Activated naive CD4-positive, alpha-beta T cell treated with anti-CD3 and anti-CD28 coated beads for 36 hours (primary cell): ENCODE measurements around the gene SGO1. TPM values are rescaled to one million over a fixed set of nuclear protein-coding genes. Genes with fewer than 3 reads are reported as not detected.
A peak's percentile ranks its signal among the peaks of the same experiment; 100 is the strongest.

Experiments
- CTCF ChIA-PET: fragments of 350-600 bp; sonication (Branson Sonifier 250); formaldehyde crosslinking; loops from one replicate; lab custom pipeline; 2021; ENCODE audit warnings: antibody characterized with exemption; lab: Charles Lee
- DNase-seq: peaks from one replicate; pipeline ENCODE4 v3.0.0-alpha.2; 2020
- H3K27ac Mint-ChIP-seq: one replicate; pipeline ENCODE4 v1.8.0; 2021; ENCODE audit warnings: mild to moderate bottlenecking, mixed read lengths
- H3K27me3 Mint-ChIP-seq: one replicate; pipeline ENCODE4 v1.8.0; 2021; ENCODE audit warnings: low read depth, mixed read lengths
- H3K36me3 Mint-ChIP-seq: one replicate; pipeline ENCODE4 v1.8.0; 2021; ENCODE audit warnings: low read depth, mixed read lengths
- H3K4me1 Mint-ChIP-seq: one replicate; pipeline ENCODE4 v1.8.0; 2021; ENCODE audit warnings: low read depth, mixed read lengths
- H3K4me3 Mint-ChIP-seq: one replicate; pipeline ENCODE4 v1.8.0; 2021; ENCODE audit warnings: mild to moderate bottlenecking, moderate library complexity, mixed read lengths
- H3K9me3 Mint-ChIP-seq: one replicate; pipeline ENCODE4 v1.8.0; 2021; ENCODE audit warnings: mixed read lengths
- intact Hi-C: fragments of 100-400 bp; cut with micrococcal nuclease; formaldehyde crosslinking; loops from one replicate; pipeline ENCODE4 v1.15.1; 2023
- total RNA-seq, 2 experiments: library from RNA; stranded (reverse); gene quantifications; one replicate each; pipeline ENCODE4 v1.2.3, GENCODE V29; 2021

Gene SGO1
- total RNA-seq, 2 experiments from 2014 or later: 36.2 to 37.5 TPM

GRCh38 chr3:20197775-20198174, 11.8 kb upstream of the SGO1 start:
- peaks cover 4% of the 10 kb centered on the region for H3K4me1 Mint-ChIP-seq
- no peaks in the 10 kb centered on the region for H3K9me3 Mint-ChIP-seq
- no peak overlapping the region for H3K27ac Mint-ChIP-seq
- no peak for DNase-seq
- no peaks in the 10 kb centered on the region for H3K27me3 Mint-ChIP-seq
- CTCF ChIA-PET: interaction anchor here (0.6 kb wide), 1 partner anchor 159 kb away, joined by 3 read pairs; no protein-coding TSS in a partner anchor
- H3K36me3 Mint-ChIP-seq: no peaks in the 10 kb centered on the region
- no peak overlapping the region for H3K4me3 Mint-ChIP-seq
- intact Hi-C loops: no loop called here

DNA sequence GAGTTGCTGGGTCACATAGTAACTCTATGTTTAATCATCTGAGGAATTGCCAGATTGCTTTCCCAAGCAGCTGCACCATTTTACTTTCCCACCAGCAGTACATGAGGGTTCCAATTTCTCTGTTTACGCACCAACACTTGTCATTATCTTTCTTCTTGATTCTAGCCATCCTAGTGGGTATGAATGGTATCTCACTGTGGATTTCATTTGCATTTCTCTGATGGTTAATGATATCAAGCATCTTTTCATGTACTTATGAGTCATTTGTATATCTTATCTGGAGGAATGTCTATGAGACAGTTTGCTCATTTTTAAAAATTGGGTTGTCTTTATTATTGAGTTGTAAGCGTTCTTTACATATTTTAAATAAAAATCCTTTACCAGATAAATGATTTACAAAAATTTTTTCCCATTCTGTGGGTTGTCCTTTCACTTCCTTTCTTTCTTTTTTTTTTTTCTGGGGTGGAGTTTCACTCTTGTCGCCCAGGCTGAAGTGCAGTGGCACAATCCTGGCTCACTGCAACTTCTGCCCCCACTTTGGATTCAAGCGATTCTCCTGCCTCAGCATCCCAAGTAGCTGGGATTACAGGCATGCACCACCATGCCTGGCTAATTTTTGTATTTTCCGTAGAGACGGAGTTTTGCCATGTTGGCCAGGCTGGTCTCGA, 8.9 kb upstream of the SGO1 start:
- no peak for DNase-seq
- Mint-ChIP-seq H3K27me3 (no peaks in the 10 kb centered on the region), H3K4me3 (no peak overlapping the region), H3K4me1 (peaks cover 4% of the 10 kb centered on the region), H3K27ac (no peak overlapping the region), H3K36me3 (no peaks in the 10 kb centered on the region), H3K9me3 (no peaks in the 10 kb centered on the region)
- CTCF ChIA-PET: no interaction called here
- intact Hi-C loops: no loop called here

DNA sequence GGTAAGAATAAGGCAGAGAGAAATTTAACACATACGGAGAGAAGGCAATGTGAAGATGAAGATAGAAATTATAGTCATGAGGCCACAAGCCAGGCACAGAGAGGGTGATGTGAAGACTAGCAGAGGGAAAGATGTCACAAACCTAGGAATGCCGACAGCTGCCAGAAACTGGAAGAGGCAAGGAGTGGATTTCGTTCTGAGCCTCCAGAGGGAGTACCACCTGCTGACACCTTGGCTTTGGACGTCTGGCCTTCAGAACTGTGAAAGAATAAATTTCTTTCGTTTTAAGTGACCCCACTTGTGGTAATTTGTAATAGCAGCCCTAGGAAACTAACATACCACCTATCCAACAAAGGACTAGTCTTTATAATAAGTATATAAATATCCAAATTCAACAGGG, 5.0 kb upstream of the SGO1 start:
- Mint-ChIP-seq H3K9me3 (no peaks in the 10 kb centered on the region), H3K4me1 (no peaks in the 10 kb centered on the region), H3K36me3 (no peaks in the 10 kb centered on the region), H3K4me3 (no peak overlapping the region), H3K27me3 (no peaks in the 10 kb centered on the region), H3K27ac (no peak overlapping the region)
- intact Hi-C loops: no loop called here
- CTCF ChIA-PET: no interaction called here
- no peak for DNase-seq

DNA sequence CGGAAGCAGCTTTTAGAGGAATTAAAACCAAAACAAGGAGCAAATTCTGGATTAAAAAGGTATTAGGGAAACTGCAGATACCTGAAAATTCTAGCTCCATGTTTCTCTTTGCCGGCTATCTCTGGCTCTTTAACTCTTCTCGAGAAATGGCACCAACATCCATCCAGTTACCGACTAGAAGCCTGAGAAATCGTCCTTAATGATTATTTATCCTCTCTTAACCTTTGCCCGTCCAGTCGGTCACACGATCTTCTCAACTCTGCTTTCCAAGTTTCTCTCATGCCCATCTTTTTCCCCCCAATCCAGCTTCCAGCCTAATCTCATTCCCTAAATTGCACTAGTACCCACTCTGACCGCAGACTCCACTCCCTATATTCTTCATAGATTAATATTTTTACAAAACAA, 596 bp upstream of the SGO1 start:
- peaks cover 8% of the 10 kb centered on the region for H3K36me3 Mint-ChIP-seq
- peaks cover 2% of the 10 kb centered on the region for H3K4me1 Mint-ChIP-seq
- no peaks in the 10 kb centered on the region for H3K9me3 Mint-ChIP-seq
- H3K27me3 Mint-ChIP-seq: no peaks in the 10 kb centered on the region
- CTCF ChIA-PET: interaction anchor here (0.6 to 0.9 kb wide), 2 partner anchors 57 to 145 kb away, joined by 3 read pairs; no protein-coding TSS in a partner anchor
- no peak overlapping the region for H3K4me3 Mint-ChIP-seq
- intact Hi-C loops: loop anchor here (1.0 to 2.0 kb wide), 6 partner anchors 132 to 1630 kb away; partner anchors contain the start of gene RAB5A
- H3K27ac Mint-ChIP-seq: no peak overlapping the region
- no peak for DNase-seq

DNA sequence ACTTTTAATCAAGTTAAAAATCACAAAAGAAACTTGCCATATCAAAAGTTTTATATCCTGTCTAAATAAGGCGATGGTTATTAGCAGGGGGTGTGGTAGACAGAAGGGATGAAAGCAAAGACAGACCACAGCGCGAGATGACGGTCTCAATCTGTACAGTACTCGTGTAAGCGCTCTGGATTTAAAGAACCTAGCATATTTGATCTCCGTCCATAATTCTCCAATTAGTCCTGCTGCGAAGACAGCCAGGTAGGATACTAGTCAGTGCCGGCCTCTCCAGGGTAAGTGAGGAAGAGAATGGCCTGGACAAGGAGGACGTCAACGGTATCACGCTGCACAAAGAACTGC, 701 bp downstream of the SGO1 start:
- no peaks in the 10 kb centered on the region for H3K27me3 Mint-ChIP-seq
- no peak overlapping the region for H3K4me3 Mint-ChIP-seq
- peak; percentile 47 for DNase-seq
- H3K9me3 Mint-ChIP-seq: no peaks in the 10 kb centered on the region
- peaks cover 2% of the 10 kb centered on the region for H3K4me1 Mint-ChIP-seq
- intact Hi-C loops: no loop called here
- peaks cover 12% of the 10 kb centered on the region for H3K36me3 Mint-ChIP-seq
- no peak overlapping the region for H3K27ac Mint-ChIP-seq
- CTCF ChIA-PET: interaction anchor here (0.8 to 1.0 kb wide), 2 partner anchors 81 to 319 kb away, joined by 3 read pairs; no protein-coding TSS in a partner anchor

- no peaks in the 10 kb centered on the region for H3K9me3 Mint-ChIP-seq
- H3K4me3 Mint-ChIP-seq: no peak overlapping the region
- no peaks in the 10 kb centered on the region for H3K27me3 Mint-ChIP-seq
- no peak overlapping the region for H3K27ac Mint-ChIP-seq
- H3K36me3 Mint-ChIP-seq: peaks cover 33% of the 10 kb centered on the region
- DNase-seq: no peak
- peaks cover 2% of the 10 kb centered on the region for H3K4me1 Mint-ChIP-seq
- intact Hi-C loops: no loop called here
- CTCF ChIA-PET: interaction anchor here (0.5 to 0.7 kb wide), 2 partner anchors 400 to 1754 kb away, joined by 3 to 5 read pairs; no protein-coding TSS in a partner anchor
These were observed 3.8 kb downstream of the SGO1 start for GRCh38 chr3:20182206-20182605.

DNA sequence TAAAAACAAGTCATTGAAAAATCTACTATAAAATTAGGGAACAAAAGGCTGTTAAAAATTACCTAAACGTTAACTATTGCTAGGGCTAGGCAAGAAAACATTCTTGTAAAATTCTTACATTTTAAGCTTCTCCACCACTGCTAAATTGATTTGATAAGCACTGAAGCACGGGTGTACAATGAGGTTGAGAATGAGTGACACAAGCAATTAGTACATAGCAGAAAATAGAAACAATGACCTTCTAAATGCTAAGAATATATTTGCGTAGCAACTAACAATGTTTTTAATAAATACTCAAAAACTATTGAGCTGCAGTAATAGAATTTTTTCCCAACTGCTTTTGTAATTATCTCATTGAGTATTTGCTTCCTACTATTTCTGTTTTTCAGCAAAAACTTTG, 4.7 kb downstream of the SGO1 start:
- DNase-seq: no peak
- intact Hi-C loops: no loop called here
- CTCF ChIA-PET: interaction anchor here (0.6 kb wide), 1 partner anchor 1186 kb away, joined by 4 read pairs; no protein-coding TSS in a partner anchor

DNA sequence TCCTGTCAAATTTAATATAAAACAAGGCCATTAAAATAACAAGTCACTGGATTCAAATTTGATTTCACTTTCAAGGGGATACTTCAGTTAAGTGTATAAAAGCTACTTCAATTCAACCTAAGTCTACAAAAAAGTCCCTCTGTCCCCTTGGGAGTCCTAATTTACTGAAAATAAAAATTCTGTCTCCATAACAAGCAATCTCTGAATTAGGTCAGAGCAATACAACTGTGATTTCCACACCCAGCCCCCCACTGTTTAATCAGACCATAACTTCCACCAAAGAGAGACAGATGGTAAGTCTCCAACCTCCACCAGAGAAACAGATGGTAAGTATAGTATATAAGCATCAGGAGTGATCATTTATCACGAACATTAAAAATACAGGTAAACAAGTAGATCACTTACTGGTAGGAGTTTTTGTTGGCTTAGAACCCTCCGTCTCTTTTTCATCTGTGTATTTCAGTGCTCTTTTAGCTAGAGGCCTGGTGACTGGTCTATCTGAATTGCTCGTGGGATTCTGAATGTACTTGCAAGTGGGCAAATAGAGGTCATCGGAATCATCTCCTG, 12.1 kb downstream of the SGO1 start:
- Mint-ChIP-seq H3K4me3 (no peak overlapping the region), H3K9me3 (no peaks in the 10 kb centered on the region), H3K27ac (no peak overlapping the region), H3K4me1 (no peaks in the 10 kb centered on the region), H3K27me3 (no peaks in the 10 kb centered on the region), H3K36me3 (peaks cover 50% of the 10 kb centered on the region)
- DNase-seq: no peak
- CTCF ChIA-PET: no interaction called here
- intact Hi-C loops: no loop called here

More for the DNA sequence above, 4.7 kb downstream of the SGO1 start:
- no peaks in the 10 kb centered on the region for H3K9me3 Mint-ChIP-seq
- H3K27me3 Mint-ChIP-seq: no peaks in the 10 kb centered on the region
- no peak overlapping the region for H3K27ac Mint-ChIP-seq
- peaks cover 2% of the 10 kb centered on the region for H3K4me1 Mint-ChIP-seq
- peaks cover 36% of the 10 kb centered on the region for H3K36me3 Mint-ChIP-seq
- no peak overlapping the region for H3K4me3 Mint-ChIP-seq

GRCh38 chr3:20161714-20162113, 24.3 kb downstream of the SGO1 start:
- intact Hi-C loops: no loop called here
- Mint-ChIP-seq H3K4me1 (peaks cover 17% of the 10 kb centered on the region), H3K9me3 (no peaks in the 10 kb centered on the region), H3K27ac (no peak overlapping the region), H3K4me3 (no peak overlapping the region), H3K27me3 (no peaks in the 10 kb centered on the region), H3K36me3 (peaks cover 33% of the 10 kb centered on the region)
- no peak for DNase-seq
- CTCF ChIA-PET: interaction anchor here (0.6 to 1.2 kb wide), 2 partner anchors 13 to 107 kb away, joined by 3 read pairs; no protein-coding TSS in a partner anchor

GRCh38 chr3:20160230-20160629, 25.8 kb downstream of the SGO1 start:
- Mint-ChIP-seq H3K4me3 (no peak overlapping the region), H3K27me3 (no peaks in the 10 kb centered on the region), H3K4me1 (peaks cover 17% of the 10 kb centered on the region), H3K9me3 (no peaks in the 10 kb centered on the region), H3K36me3 (peaks cover 31% of the 10 kb centered on the region), H3K27ac (peak overlapping the region; percentile 6)
- no peak for DNase-seq
- CTCF ChIA-PET: no interaction called here
- intact Hi-C loops: no loop called here

DNA sequence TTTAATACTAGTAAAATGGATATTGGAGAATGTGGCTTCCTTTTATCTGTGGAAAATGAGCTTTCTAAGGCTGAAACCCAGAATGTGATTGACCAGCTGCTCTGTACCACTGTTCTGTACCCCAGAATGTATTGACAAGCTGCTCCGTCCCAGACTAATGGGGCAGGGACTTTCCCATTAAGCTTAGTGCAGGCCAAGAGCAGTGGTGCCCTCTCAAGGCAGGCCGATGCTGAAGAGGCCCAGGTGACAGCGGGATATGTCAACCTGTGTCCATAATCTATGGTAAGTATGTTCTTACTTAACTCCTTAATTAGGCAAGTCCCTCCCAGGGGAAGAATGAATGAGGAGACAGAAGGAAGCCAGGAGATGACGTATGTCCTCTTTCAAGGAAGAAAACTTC, 31.1 kb downstream of the SGO1 start:
- Mint-ChIP-seq H3K27ac (no peak overlapping the region), H3K4me3 (no peak overlapping the region), H3K9me3 (no peaks in the 10 kb centered on the region), H3K27me3 (no peaks in the 10 kb centered on the region), H3K36me3 (peaks cover 36% of the 10 kb centered on the region), H3K4me1 (peaks cover 4% of the 10 kb centered on the region)
- CTCF ChIA-PET: no interaction called here
- intact Hi-C loops: no loop called here
- DNase-seq: no peak

- Mint-ChIP-seq H3K36me3 (peaks cover 34% of the 10 kb centered on the region), H3K4me1 (no peaks in the 10 kb centered on the region), H3K4me3 (no peak overlapping the region), H3K9me3 (no peaks in the 10 kb centered on the region), H3K27me3 (no peaks in the 10 kb centered on the region), H3K27ac (no peak overlapping the region)
- no peak for DNase-seq
- intact Hi-C loops: no loop called here
- CTCF ChIA-PET: no interaction called here
These were observed 31.9 kb downstream of the SGO1 start for GRCh38 chr3:20154078-20154477.

DNA sequence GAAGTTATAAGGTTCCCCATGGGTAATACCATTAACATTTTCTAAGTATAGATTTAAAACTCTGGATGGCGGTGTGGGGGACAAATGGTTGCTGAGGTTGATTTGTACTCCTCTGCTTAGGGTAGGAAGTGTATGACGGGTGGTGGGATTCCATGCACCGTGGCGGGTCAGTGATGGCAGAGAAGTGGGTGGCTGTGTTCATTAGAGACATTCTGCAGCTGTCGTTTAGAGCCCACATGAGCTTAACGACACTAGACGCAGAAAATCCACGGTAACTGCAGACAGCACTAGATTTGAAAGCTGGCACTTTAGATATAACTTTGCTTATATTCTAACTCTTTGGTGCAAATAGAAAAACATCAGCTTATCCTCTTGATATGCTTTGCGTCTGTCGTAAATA, 37.5 kb downstream of the SGO1 start:
- Mint-ChIP-seq H3K27ac (no peak overlapping the region), H3K4me1 (no peaks in the 10 kb centered on the region), H3K36me3 (peaks cover 18% of the 10 kb centered on the region), H3K4me3 (no peak overlapping the region), H3K27me3 (no peaks in the 10 kb centered on the region), H3K9me3 (no peaks in the 10 kb centered on the region)
- CTCF ChIA-PET: interaction anchor here (1.3 kb wide), 1 partner anchor 14 kb away, joined by 3 read pairs; no protein-coding TSS in a partner anchor
- intact Hi-C loops: no loop called here
- DNase-seq: no peak
